ENCODE data around the gene PPIL1. TPM values are rescaled to one million over a fixed set of nuclear protein-coding genes. Genes with fewer than 3 reads are reported as not detected.

The PPIL1 gene
- total RNA-seq, 1 donor from 2014 or later = 82.8 TPM

DNA sequence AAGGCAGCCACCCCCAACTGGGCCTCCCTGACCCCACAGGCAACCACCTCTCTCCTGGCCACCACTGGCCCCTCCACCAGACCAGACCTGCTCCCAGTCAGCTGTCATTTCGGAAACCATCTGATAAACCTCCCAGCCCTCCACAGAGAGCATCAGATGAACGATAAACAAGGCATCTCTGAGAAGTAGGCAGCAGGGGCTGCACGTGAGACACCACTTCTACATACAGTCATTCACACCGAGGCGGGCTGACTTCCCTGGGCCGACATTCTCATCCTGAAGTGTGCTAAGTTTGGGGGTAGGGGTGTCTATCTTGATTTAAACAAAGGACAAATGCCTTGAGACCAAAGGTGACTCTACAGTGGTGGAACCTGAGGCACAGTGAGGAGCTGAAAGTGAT is 49.2 kb downstream of the PPIL1 start:
- TF ChIP-seq, protein P1, sequence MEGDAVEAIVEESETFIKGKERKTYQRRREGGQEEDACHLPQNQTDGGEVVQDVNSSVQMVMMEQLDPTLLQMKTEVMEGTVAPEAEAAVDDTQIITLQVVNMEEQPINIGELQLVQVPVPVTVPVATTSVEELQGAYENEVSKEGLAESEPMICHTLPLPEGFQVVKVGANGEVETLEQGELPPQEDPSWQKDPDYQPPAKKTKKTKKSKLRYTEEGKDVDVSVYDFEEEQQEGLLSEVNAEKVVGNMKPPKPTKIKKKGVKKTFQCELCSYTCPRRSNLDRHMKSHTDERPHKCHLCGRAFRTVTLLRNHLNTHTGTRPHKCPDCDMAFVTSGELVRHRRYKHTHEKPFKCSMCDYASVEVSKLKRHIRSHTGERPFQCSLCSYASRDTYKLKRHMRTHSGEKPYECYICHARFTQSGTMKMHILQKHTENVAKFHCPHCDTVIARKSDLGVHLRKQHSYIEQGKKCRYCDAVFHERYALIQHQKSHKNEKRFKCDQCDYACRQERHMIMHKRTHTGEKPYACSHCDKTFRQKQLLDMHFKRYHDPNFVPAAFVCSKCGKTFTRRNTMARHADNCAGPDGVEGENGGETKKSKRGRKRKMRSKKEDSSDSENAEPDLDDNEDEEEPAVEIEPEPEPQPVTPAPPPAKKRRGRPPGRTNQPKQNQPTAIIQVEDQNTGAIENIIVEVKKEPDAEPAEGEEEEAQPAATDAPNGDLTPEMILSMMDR (conservative IDR thresholded peaks at IDR 0.05) = no peak
- Mint-ChIP-seq H3K36me3 (ENCODE audit: low read depth) (no peaks in the 10 kb centered on the region), H3K27me3 (ENCODE audit: low read depth) (no peaks in the 10 kb centered on the region), H3K9me3 (no peaks in the 10 kb centered on the region), H3K4me1 (peaks cover 69% of the 10 kb centered on the region), H3K27ac (ENCODE audit: unreplicated experiment) (peak overlapping the region; percentile 21), H3K4me3 (no peak overlapping the region)
- no peak for DNase-seq (ENCODE audit: low read depth, low spot score)

DNA sequence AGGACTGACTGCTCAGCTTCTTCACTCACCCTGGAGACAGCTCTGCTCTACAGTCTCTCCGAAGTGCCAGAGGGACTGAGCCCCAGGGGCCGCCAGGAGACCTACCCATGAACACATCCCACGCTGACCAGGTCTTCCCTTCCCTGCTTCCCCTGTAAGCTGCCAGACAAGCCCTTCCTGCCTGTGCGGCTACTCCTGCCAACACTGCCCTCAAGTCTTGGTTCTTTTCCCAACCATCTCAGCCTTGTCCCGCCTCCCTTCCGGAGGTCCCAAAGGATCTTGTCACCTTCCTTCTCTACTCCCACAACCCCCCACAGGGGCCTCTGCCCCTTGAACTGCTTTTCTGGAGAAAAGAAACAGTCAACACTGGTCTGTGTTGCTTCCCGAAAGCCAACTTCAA is 50.4 kb downstream of the PPIL1 start:
- Mint-ChIP-seq H3K4me1 (peaks cover 78% of the 10 kb centered on the region), H3K27me3 (ENCODE audit: low read depth) (no peaks in the 10 kb centered on the region), H3K27ac (ENCODE audit: unreplicated experiment) (no peak overlapping the region), H3K4me3 (no peak overlapping the region), H3K9me3 (no peaks in the 10 kb centered on the region), H3K36me3 (ENCODE audit: low read depth) (no peaks in the 10 kb centered on the region)
- DNase-seq (ENCODE audit: low read depth, low spot score) = no peak
- TF ChIP-seq, protein P1 (conservative IDR thresholded peaks at IDR 0.05) = no peak

DNA sequence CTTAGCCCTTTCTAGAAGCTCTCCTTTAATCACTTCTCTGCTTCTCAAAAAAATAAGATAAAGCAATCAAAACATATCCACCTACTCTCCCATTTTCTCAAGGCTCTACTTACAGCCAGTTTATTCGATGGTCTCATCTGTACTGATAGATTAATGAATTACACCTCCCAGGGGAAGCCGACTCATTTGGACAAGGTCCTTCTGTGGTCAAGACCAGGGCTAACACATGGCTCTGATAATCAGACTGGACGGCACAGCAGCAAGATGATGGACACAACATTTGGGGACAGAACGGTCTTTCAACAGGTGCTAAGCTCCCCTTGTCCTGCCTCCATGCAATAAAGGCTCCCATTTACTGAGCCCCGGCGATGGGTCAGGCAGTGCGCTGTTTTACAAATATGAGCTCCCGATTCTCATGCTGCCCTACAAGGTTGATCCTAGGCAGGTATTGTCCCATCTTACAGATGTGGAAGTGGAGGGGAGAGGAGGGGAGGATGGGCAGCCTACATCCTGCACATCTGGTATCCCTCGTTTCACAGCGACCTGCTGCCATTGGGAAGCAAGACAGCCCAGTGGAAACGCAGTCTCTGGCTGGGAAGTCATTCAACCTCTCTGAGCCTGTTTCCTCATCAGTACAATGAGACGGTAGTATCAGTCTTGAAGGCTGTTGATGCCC is 51.0 kb downstream of the PPIL1 start:
- H3K27ac Mint-ChIP-seq (ENCODE audit: unreplicated experiment) = peak overlapping the region; percentile 3
- peaks cover 79% of the 10 kb centered on the region for H3K4me1 Mint-ChIP-seq
- H3K9me3 Mint-ChIP-seq = no peaks in the 10 kb centered on the region

GRCh38 chr6:36822506-36823269 is 51.9 kb downstream of the PPIL1 start:
- no peak for DNase-seq (ENCODE audit: low read depth, low spot score)
- Mint-ChIP-seq H3K27me3 (ENCODE audit: low read depth) (no peaks in the 10 kb centered on the region), H3K4me3 (no peak overlapping the region), H3K9me3 (no peaks in the 10 kb centered on the region), H3K27ac (ENCODE audit: unreplicated experiment) (peak overlapping the region; percentile 57), H3K4me1 (peaks cover 80% of the 10 kb centered on the region), H3K36me3 (ENCODE audit: low read depth) (no peaks in the 10 kb centered on the region)
- TF ChIP-seq, protein P1 (conservative IDR thresholded peaks at IDR 0.05) = no peak

More for the DNA sequence above, 51.0 kb downstream of the PPIL1 start:
- no peak for DNase-seq (ENCODE audit: low read depth, low spot score)
- Mint-ChIP-seq H3K27me3 (ENCODE audit: low read depth) (no peaks in the 10 kb centered on the region), H3K4me3 (no peak overlapping the region), H3K36me3 (ENCODE audit: low read depth) (no peaks in the 10 kb centered on the region)
- TF ChIP-seq, protein P1 (conservative IDR thresholded peaks at IDR 0.05) = no peak

- TF ChIP-seq, protein P1 (conservative IDR thresholded peaks at IDR 0.05) = no peak
- peak overlapping the region; percentile 36 for H3K27ac Mint-ChIP-seq (ENCODE audit: unreplicated experiment)
- no peaks in the 10 kb centered on the region for H3K36me3 Mint-ChIP-seq (ENCODE audit: low read depth)
- H3K27me3 Mint-ChIP-seq (ENCODE audit: low read depth) = no peaks in the 10 kb centered on the region
- H3K4me3 Mint-ChIP-seq = no peak overlapping the region
- no peaks in the 10 kb centered on the region for H3K9me3 Mint-ChIP-seq
- DNase-seq (ENCODE audit: low read depth, low spot score) = no peak
- peaks cover 71% of the 10 kb centered on the region for H3K4me1 Mint-ChIP-seq
These were observed 52.8 kb downstream of the PPIL1 start for GRCh38 chr6:36821581-36822335.
